HCT116 (cell line): ENCODE measurements around the gene ATP6V1E1. TPM values are rescaled to one million over a fixed set of nuclear protein-coding genes. Genes with fewer than 3 reads are reported as not detected.
"Not testable (repeated sequence)": the region's sequence is repeated elsewhere in the genome, so short reads cannot be mapped to it uniquely, and the experiment has no call there.

Experiments used
- ATAC-seq: fragments of 200-7000 bp; cut with Tn5 transposase; 2 replicates; pipeline ENCODE4 v1.9.1; 2020; ENCODE audit warnings: mild to moderate bottlenecking, moderate library complexity
- BruUV-seq: library from RNA; stranded (reverse); fragments of 400-500 nt; replicated peaks from 2 replicates; lab custom pipeline; 2021; lab: Mats Ljungman, UMichigan
- CTCF ChIA-PET: fragments of 300-600 bp; sonication (Branson Sonifier 250); formaldehyde crosslinking; loops from one replicate; lab custom pipeline; 2021; ENCODE audit warnings: antibody characterized with exemption; lab: Charles Lee
- POLR2A ChIA-PET: fragments of 300-600, 350-600 bp; sonication (Branson Sonifier 250); formaldehyde crosslinking; loops from one replicate; lab custom pipeline; 2021; ENCODE audit warnings: antibody characterized with exemption; lab: Charles Lee
- RAD21 ChIA-PET, 2 experiments: fragments of 300-600 bp; sonication (Branson Sonifier 250); formaldehyde crosslinking; loops; one replicate each; lab custom pipeline; 2023; ENCODE audit warnings: low total read pairs in 2 of 2; ENCODE audit not compliant: uncharacterized antibody in 2 of 2, unreplicated experiment in 2 of 2, low non-redundant PET in 1 of 2; lab: Charles Lee
- DNase-seq: peaks from one replicate; pipeline ENCODE4 v3.0.0-alpha.2; 2010; ENCODE audit warnings: low read depth, low spot score
- H2AFZ ChIP-seq: fragments of 200-600 bp; shearing (Covaris generic), sonication (generic); 2 replicates; pipeline ENCODE4 v1.6.1; 2017; ENCODE audit warnings: low read depth, mixed run types, mixed read lengths, antibody characterized with exemption, low read length; ENCODE audit not compliant: poor library complexity, severe bottlenecking
- H3K27ac ChIP-seq: 2 replicates; pipeline ENCODE4 v1.5.1; 2012; ENCODE audit warnings: low read depth, low read length
- H3K27me3 ChIP-seq: fragments of 200-600 bp; sonication (generic); 2 replicates; pipeline ENCODE4 v1.6.1; 2016; ENCODE audit warnings: mixed run types, low read length, mixed read lengths; ENCODE audit not compliant: insufficient read depth
- H3K36me3 ChIP-seq, 2 experiments: fragments of 200-500 bp in 1 of 2; fragments of 200-600 bp in 1 of 2; sonication (Bioruptor generic) in 1 of 2; sonication (generic) in 1 of 2; 2 replicates each; pipeline versions ENCODE4 v1.5.1 to v1.6.1; 2014 to 2016; ENCODE audit warnings: low read length in 2 of 2, inconsistent platforms in 1 of 2, mixed read lengths in 1 of 2, mixed run types in 1 of 2; ENCODE audit not compliant: insufficient read depth in 2 of 2, control insufficient read depth in 1 of 2
- H3K4me1 ChIP-seq, 2 experiments: fragments of 200-600 bp in 1 of 2; sonication (generic) in 1 of 2; 2 replicates each; pipeline versions ENCODE4 v1.5.1 to v1.6.1; 2012 to 2017; ENCODE audit warnings: low read length in 2 of 2, inconsistent platforms in 1 of 2, mild to moderate bottlenecking in 1 of 2, mixed read lengths in 1 of 2, mixed run types in 1 of 2, moderate library complexity in 1 of 2; ENCODE audit not compliant: insufficient read depth in 2 of 2, control insufficient read depth in 1 of 2
- H3K4me2 ChIP-seq: fragments of 200-600 bp; sonication (generic); 2 replicates; pipeline ENCODE4 v1.6.1; 2017; ENCODE audit warnings: mixed run types, low read length, mixed read lengths
- H3K4me3 ChIP-seq, 2 experiments: fragments of 200-600 bp in 1 of 2; sonication (generic) in 1 of 2; replicated peaks in 1 of 2; 2 replicates each; pipeline ENCODE4 v1.5.1; 2011 to 2016; ENCODE audit warnings: low read length in 2 of 2, control low read depth in 1 of 2, low read depth in 1 of 2, mild to moderate bottlenecking in 1 of 2, mixed read lengths in 1 of 2, mixed run types in 1 of 2
- H3K79me2 ChIP-seq: fragments of 200-600 bp; sonication (generic); 2 replicates; pipeline ENCODE4 v1.6.1; 2017; ENCODE audit warnings: mild to moderate bottlenecking, mixed run types, low read length, moderate library complexity, mixed read lengths; ENCODE audit not compliant: insufficient read depth
- H3K9ac ChIP-seq: fragments of 200-600 bp; sonication (generic); 2 replicates; pipeline ENCODE4 v1.6.1; 2016; ENCODE audit warnings: low read length, mixed read lengths
- H3K9me2 ChIP-seq: fragments of 200-600 bp; sonication (generic), shearing (Covaris generic); 2 replicates; pipeline ENCODE4 v1.6.1; 2017; ENCODE audit warnings: mixed run types, mild to moderate bottlenecking, moderate library complexity; ENCODE audit not compliant: insufficient read depth
- H3K9me3 ChIP-seq, 2 experiments: fragments of 200-500 bp in 1 of 2; fragments of 200-600 bp in 1 of 2; sonication (Bioruptor generic) in 1 of 2; sonication (generic) in 1 of 2; 2 replicates each; pipeline ENCODE4 v1.6.1; 2014 to 2017; ENCODE audit warnings: low read length in 2 of 2, mixed read lengths in 2 of 2, inconsistent platforms in 1 of 2, low read depth in 1 of 2, mild to moderate bottlenecking in 1 of 2, mixed run types in 1 of 2, moderate library complexity in 1 of 2; ENCODE audit not compliant: control insufficient read depth in 1 of 2, insufficient read depth in 1 of 2
- H4K20me1 ChIP-seq: fragments of 200-600 bp; sonication (generic), shearing (Covaris generic); 2 replicates; pipeline ENCODE4 v1.6.1; 2017; ENCODE audit warnings: mixed run types, mild to moderate bottlenecking, moderate library complexity; ENCODE audit not compliant: insufficient read depth
- CBX3 ChIP-seq: IDR thresholded peaks from 2 replicates; pipeline ENCODE4 v1.6.1; 2012; ENCODE audit warnings: low read depth
- CEBPB ChIP-seq: IDR thresholded peaks from 2 replicates; pipeline ENCODE4 v1.6.1; 2012; ENCODE audit warnings: low read depth
- EZH2 ChIP-seq: fragments of 200-600 bp; sonication (generic); IDR thresholded peaks from 2 replicates; pipeline ENCODE4 v1.6.1; 2017; ENCODE audit warnings: antibody characterized with exemption, mixed run types
- POLR2A ChIP-seq: IDR thresholded peaks from 2 replicates; pipeline ENCODE4 v1.7.0; 2011; ENCODE audit warnings: borderline replicate concordance; ENCODE audit not compliant: insufficient read depth, insufficient read length; ENCODE audit errors: extremely low read depth
- POLR2AphosphoS5 ChIP-seq: IDR thresholded peaks from 2 replicates; pipeline ENCODE4 v1.6.1; 2011; ENCODE audit warnings: mild to moderate bottlenecking, low read depth, low read length, moderate library complexity
- RAD21 ChIP-seq: IDR thresholded peaks from 2 replicates; pipeline ENCODE4 v1.6.1; 2012; ENCODE audit warnings: low read depth, mild to moderate bottlenecking
- SIN3A ChIP-seq: IDR thresholded peaks from 2 replicates; pipeline ENCODE4 v1.6.1; 2012; ENCODE audit warnings: low read depth
- SP1 ChIP-seq: IDR thresholded peaks from 2 replicates; pipeline ENCODE4 v1.6.1; 2012; ENCODE audit warnings: low read depth
- YY1 ChIP-seq: IDR thresholded peaks from 2 replicates; pipeline ENCODE4 v1.6.1; 2011; ENCODE audit warnings: low read length, low read depth, moderate library complexity, mild to moderate bottlenecking; ENCODE audit not compliant: insufficient replicate concordance; ENCODE audit errors: extremely low read depth
- intact Hi-C: fragments of 100-400 bp; cut with micrococcal nuclease; formaldehyde crosslinking; loops from 2 replicates; pipeline ENCODE4 v1.10.0; 2022
- total RNA-seq: library from RNA; stranded (reverse); gene quantifications from one replicate; pipeline ENCODE4 v1.2.1, GENCODE V29; 2021; ENCODE audit not compliant: unreplicated experiment
- TF ChIP-seq, protein P1 (sequence below): IDR thresholded peaks from 2 replicates; pipeline ENCODE4 v1.6.1; 2012; ENCODE audit warnings: low read depth
- TF ChIP-seq, protein P2 (sequence below): IDR thresholded peaks from 2 replicates; pipeline ENCODE4 v1.6.1; 2012

Gene ATP6V1E1
- total RNA-seq, 1 experiment from 2014 or later, result 107 TPM

DNA sequence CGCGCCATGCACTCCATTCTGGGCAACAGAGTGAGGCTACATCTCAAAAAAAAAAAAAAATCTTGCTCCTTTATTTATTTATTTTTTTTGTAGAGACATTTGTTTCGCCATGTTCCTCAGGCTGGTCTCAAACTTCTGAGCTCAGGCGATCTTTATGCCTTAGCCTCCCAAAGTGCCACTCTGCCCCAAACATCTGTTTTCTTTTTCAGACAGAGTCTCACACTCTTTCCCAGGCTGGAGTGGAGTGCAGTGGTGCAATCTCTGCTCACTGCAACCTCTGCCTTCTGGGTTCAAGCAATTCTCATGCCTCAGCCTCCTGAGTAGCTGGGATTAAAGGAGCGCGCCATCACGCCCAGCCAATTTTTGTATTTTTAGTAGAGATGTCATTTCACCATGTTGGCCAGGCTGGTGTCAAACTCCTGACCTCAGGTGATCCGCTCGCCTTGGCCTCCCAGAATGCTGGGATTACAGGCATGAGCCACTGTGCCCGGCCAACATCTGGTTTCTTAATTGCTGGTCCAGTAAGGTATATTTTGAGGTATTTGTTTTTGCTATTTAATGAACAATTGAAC lies 43.1 kb upstream of the ATP6V1E1 start:
- H3K27ac ChIP-seq, H3K4me1 ChIP-seq, H3K9me3 ChIP-seq, H3K4me3 ChIP-seq, BruUV-seq, H3K4me2 ChIP-seq, H3K9ac ChIP-seq, H4K20me1 ChIP-seq, RAD21 ChIA-PET, DNase-seq, POLR2A ChIA-PET, H2AFZ ChIP-seq, ATAC-seq, H3K79me2 ChIP-seq, H3K36me3 ChIP-seq, H3K9me2 ChIP-seq, H3K27me3 ChIP-seq, CTCF ChIA-PET, intact Hi-C loops: not testable (repeated sequence)

DNA sequence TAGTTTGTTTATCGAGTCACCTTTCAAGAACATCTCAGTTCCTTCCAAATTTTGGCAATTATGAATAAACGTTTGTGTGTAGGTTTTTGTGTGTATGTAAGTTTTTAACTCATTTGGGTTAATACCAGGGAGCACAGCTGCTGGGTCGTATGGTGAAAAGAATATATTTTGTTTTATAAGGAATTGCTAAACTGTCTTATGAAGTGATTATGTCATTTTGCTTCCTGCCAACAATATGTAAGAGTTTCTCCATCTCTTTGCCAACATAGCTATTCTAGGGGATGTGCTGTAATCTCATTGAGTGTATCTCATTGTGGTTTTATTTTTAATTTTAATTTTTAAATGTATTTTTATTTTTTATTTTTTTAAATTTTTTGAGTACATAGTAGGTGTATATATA lies 37.3 kb upstream of the ATP6V1E1 start:
- peaks cover 2 to 5% of the 10 kb centered on the region in 2 experiments; a peak in 1 of 4 replicates for H3K36me3 ChIP-seq

DNA sequence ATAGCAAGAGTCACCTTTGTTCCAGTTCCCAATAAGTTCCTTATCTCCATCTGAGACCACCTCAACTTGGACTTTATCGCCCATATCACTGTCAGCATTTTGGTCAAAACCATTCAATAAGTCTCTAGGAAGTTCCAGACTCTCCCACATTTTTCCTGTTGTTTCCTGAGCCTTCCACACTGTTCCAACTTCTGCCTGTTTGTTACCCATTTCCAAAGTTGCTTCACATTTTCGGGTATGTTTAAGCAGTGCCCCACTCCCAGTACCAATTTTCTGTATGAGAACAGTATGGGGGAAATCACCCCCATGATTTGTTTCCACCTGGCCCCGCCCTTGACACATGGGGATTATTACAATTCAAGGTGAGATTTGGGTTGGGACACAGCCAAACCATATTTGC lies 36.7 kb upstream of the ATP6V1E1 start:
- RAD21 ChIA-PET, result no interaction called here
- no peaks in the 10 kb centered on the region for H3K9me3 ChIP-seq
- H3K4me3 ChIP-seq, result no peak overlapping the region
- no peaks in the 10 kb centered on the region for H3K9me2 ChIP-seq
- H4K20me1 ChIP-seq, result no peaks in the 10 kb centered on the region
- H3K27me3 ChIP-seq, result no peaks in the 10 kb centered on the region
- intact Hi-C loops, result no loop called here
- ATAC-seq, result no peak
- H2AFZ ChIP-seq, result no peak overlapping the region
- DNase-seq, result no peak
- no TSS peak for BruUV-seq
- peaks cover 2 to 5% of the 10 kb centered on the region in 2 experiments; a peak in 2 of 4 replicates for H3K36me3 ChIP-seq
- no peak overlapping the region for H3K9ac ChIP-seq
- no peak overlapping the region for H3K27ac ChIP-seq
- POLR2A ChIA-PET, result no interaction called here
- peaks cover 3% of the 10 kb centered on the region; the same call in 1 of the 2 replicates for H3K79me2 ChIP-seq
- H3K4me1 ChIP-seq, result no peaks in the 10 kb centered on the region
- no peak overlapping the region for H3K4me2 ChIP-seq
- CTCF ChIA-PET, result no interaction called here
- TF ChIP-seq YY1 (no peak), POLR2A (no peak), RAD21 (no peak), CBX3 (no peak), SIN3A (no peak), POLR2AphosphoS5 (no peak), EZH2 (no peak), SP1 (no peak)
- TF ChIP-seq, protein P1, sequence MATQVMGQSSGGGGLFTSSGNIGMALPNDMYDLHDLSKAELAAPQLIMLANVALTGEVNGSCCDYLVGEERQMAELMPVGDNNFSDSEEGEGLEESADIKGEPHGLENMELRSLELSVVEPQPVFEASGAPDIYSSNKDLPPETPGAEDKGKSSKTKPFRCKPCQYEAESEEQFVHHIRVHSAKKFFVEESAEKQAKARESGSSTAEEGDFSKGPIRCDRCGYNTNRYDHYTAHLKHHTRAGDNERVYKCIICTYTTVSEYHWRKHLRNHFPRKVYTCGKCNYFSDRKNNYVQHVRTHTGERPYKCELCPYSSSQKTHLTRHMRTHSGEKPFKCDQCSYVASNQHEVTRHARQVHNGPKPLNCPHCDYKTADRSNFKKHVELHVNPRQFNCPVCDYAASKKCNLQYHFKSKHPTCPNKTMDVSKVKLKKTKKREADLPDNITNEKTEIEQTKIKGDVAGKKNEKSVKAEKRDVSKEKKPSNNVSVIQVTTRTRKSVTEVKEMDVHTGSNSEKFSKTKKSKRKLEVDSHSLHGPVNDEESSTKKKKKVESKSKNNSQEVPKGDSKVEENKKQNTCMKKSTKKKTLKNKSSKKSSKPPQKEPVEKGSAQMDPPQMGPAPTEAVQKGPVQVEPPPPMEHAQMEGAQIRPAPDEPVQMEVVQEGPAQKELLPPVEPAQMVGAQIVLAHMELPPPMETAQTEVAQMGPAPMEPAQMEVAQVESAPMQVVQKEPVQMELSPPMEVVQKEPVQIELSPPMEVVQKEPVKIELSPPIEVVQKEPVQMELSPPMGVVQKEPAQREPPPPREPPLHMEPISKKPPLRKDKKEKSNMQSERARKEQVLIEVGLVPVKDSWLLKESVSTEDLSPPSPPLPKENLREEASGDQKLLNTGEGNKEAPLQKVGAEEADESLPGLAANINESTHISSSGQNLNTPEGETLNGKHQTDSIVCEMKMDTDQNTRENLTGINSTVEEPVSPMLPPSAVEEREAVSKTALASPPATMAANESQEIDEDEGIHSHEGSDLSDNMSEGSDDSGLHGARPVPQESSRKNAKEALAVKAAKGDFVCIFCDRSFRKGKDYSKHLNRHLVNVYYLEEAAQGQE, result no peak
- TF ChIP-seq, protein P2, sequence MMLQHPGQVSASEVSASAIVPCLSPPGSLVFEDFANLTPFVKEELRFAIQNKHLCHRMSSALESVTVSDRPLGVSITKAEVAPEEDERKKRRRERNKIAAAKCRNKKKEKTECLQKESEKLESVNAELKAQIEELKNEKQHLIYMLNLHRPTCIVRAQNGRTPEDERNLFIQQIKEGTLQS, result no peak

More for the DNA sequence above, 37.3 kb upstream of the ATP6V1E1 start:
- CTCF ChIA-PET, result no interaction called here
- POLR2A ChIA-PET, result no interaction called here
- Histone ChIP-seq H3K9me2 (no peaks in the 10 kb centered on the region), H3K27ac (no peak overlapping the region), H3K4me1 (no peaks in the 10 kb centered on the region), H3K4me3 (no peak overlapping the region), H3K79me2 (peaks cover 3% of the 10 kb centered on the region; the same call in 1 of the 2 replicates), H4K20me1 (no peaks in the 10 kb centered on the region), H3K27me3 (no peaks in the 10 kb centered on the region), H2AFZ (no peak overlapping the region), H3K9ac (no peak overlapping the region), H3K9me3 (no peaks in the 10 kb centered on the region), H3K4me2 (no peak overlapping the region)
- intact Hi-C loops, result no loop called here
- RAD21 ChIA-PET, result no interaction called here
- BruUV-seq, result no TSS peak
- DNase-seq (no peak), ATAC-seq (no peak)
- TF ChIP-seq SP1 (no peak), CEBPB (no peak)
